HUES48 (cell line): ENCODE measurements around the gene IQCN.

Experiments used
- H3K27ac ChIP-seq: one replicate; pipeline ENCODE4 v1.7.0; 2013; ENCODE audit warnings: low read depth, low read length, inconsistent platforms
- H3K27me3 ChIP-seq: 2 replicates; pipeline ENCODE4 v1.6.1; 2013; ENCODE audit warnings: mild to moderate bottlenecking, low read length; ENCODE audit not compliant: control insufficient read depth, insufficient read depth
- H3K36me3 ChIP-seq: 2 replicates; pipeline ENCODE4 v1.6.1; 2013; ENCODE audit warnings: low read length; ENCODE audit not compliant: control insufficient read depth, insufficient read depth
- H3K4me1 ChIP-seq: 2 replicates; pipeline ENCODE4 v1.6.1; 2013; ENCODE audit warnings: mild to moderate bottlenecking, low read length; ENCODE audit not compliant: control insufficient read depth, insufficient read depth
- H3K4me3 ChIP-seq: 2 replicates; pipeline ENCODE4 v1.5.1; 2013; ENCODE audit warnings: mild to moderate bottlenecking, low read depth, low read length
- H3K9ac ChIP-seq: 2 replicates; pipeline ENCODE4 v1.6.1; 2013; ENCODE audit warnings: mild to moderate bottlenecking, low read depth, low read length, moderate library complexity
- H3K9me3 ChIP-seq: 2 replicates; pipeline ENCODE4 v1.6.1; 2013; ENCODE audit warnings: low read length; ENCODE audit not compliant: control insufficient read depth, insufficient read depth

The IQCN gene

DNA sequence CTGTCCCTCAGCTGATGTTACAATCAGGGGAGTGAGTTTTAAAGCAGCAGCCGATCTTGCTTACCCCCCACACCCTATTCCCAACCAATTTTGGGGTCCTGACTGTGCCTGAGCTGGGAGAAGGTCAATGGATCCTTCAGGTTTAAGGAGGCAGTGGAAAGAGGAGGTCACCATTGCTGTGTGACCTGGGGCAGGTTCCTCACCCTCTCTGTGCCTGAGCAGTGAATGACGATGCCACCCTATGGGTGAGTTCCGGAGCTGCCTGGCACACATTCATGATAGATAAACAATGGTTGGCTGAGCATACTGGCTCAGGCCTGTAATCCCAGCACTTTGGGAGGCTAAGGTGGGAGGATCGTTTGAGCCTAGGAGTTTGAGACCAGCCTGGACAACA is 27.5 kb upstream of the IQCN start:
- Histone ChIP-seq H3K27me3 (no peaks in the 10 kb centered on the region), H3K4me3 (no peak overlapping the region), H3K9me3 (no peaks in the 10 kb centered on the region), H3K4me1 (peaks cover 18% of the 10 kb centered on the region), H3K36me3 (peaks cover 8% of the 10 kb centered on the region), H3K9ac (no peak overlapping the region), H3K27ac (no peak overlapping the region)

DNA sequence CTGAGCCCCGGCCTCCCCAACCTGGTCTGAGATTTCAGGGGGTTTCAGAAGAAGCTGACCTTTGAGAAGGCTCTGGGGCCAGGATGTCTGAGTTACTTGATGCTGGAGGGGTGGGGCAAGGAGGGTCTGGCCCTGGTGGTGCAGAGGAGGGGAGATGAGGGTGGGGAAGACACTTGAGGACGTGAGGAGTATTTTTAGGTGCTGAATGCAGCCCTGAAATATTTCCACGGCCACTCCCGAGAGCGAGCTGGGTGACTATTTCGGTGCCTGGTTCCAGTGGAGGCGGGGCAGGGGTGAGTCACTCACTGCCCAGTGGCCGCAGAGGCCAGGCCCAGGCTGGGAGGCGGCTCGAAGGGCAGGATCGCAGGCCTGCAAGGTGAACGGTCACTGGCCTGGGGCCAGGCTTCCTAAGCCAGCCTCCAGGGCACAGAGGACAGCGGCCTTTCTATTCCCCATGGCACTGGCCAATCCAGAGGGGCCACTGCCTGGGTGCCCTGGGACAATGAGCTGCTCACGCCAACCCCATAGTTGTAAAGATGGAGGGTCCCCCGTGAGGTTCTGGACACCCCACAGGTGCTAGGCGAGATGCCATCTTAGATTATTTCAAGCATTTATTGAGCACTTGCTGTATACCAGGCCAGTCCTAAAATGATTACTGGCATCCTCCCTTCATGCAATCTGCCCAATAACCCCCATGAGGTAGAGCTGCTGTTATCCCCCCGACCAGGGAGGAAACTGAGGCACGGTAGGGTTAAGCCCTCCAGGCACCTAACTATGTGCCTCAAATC is 26.9 kb upstream of the IQCN start:
- Histone ChIP-seq H3K27ac (no peak overlapping the region), H3K9ac (no peak overlapping the region), H3K27me3 (no peaks in the 10 kb centered on the region), H3K9me3 (no peaks in the 10 kb centered on the region), H3K4me3 (no peak overlapping the region), H3K36me3 (peaks cover 3% of the 10 kb centered on the region), H3K4me1 (peaks cover 18% of the 10 kb centered on the region)

DNA sequence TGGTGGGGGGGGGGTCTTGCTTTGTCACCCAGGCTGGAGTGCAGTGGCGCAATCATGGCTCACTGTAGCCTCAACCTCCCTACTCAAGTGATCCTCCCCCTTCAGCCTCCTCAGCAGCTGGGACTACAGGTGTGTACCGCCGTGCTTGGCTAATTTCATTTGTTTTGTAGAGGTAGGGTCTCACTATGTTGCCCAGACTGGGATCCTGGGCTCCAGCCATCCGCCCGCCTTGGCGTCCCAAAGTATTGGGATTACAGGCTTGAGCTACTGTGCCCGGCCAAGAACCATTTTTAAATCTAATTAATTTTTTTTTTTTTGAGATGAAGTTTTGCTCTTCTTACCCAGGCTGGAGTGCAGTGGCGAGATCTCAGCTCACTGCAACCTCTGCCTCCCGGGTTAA is 25.4 kb upstream of the IQCN start:
- Histone ChIP-seq H3K9me3 (no peaks in the 10 kb centered on the region), H3K27ac (no peak overlapping the region), H3K4me1 (peaks cover 11% of the 10 kb centered on the region; the same call in 1 of the 2 replicates), H3K36me3 (no peaks in the 10 kb centered on the region), H3K27me3 (no peaks in the 10 kb centered on the region), H3K4me3 (no peak overlapping the region), H3K9ac (no peak overlapping the region)

DNA sequence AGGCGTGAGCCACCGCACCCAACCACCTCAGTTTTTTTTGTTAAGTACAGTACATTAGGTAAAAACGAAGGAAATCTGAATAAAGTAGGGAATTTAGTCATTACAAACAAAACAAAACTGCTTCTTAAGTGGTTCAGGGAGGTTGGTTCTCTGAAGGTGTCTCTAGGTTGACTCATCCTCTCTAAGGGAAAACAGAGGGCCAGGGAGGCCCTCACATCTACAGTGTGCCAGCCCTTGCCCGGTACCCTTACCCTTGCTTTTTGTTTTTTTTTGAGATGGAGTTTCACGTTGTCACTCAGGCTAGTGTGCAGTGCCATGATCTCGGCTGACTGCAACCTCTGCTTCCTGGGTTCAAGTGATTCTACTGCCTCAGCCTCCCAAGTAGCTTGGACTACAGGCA is 24.3 kb upstream of the IQCN start:
- Histone ChIP-seq H3K36me3 (no peaks in the 10 kb centered on the region), H3K27me3 (no peaks in the 10 kb centered on the region), H3K27ac (no peak overlapping the region), H3K9me3 (no peaks in the 10 kb centered on the region), H3K9ac (no peak overlapping the region), H3K4me3 (no peak overlapping the region), H3K4me1 (peaks cover 14% of the 10 kb centered on the region)

DNA sequence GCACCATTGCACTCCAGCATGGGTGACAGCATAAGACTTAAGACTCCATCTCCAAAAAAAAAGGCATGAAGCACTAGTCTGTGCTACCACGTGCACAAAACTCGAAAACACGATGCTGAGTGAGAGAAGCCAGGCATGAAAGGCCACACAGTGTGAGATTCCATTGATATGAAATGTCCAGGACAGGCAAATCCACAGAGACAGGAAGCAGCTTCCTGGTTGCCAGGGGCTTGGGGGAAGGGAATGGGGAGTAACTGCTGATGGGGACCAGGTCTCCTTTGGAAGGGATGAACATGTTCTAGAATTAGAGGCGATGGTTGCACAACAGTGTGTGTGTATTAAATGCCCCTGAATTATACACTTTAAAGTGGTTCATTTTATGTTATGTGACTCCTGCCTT is 23.1 kb upstream of the IQCN start:
- no peaks in the 10 kb centered on the region for H3K27me3 ChIP-seq
- H3K4me3 ChIP-seq: no peak overlapping the region
- no peaks in the 10 kb centered on the region for H3K36me3 ChIP-seq
- no peaks in the 10 kb centered on the region for H3K9me3 ChIP-seq
- no peak overlapping the region for H3K9ac ChIP-seq
- peaks cover 21% of the 10 kb centered on the region for H3K4me1 ChIP-seq
- H3K27ac ChIP-seq: no peak overlapping the region

DNA sequence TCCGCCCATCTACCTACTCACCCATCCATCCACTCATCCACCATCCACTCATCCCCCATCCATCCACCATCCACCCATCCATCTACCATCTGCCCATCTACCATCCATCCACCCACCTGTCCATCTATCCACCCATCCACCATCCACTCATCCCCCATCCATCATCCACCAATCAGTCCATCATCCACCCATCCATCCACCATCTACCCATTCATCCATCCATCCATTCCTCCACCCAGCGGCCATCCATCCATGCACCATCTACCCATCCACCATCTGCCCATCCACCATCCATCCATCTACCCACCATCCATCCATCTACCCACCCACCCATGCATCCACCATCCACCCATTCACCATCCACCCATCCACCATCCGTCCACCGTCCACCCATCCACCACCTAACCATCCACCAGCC is 20.8 kb upstream of the IQCN start:
- H3K4me1 ChIP-seq: peaks cover 30% of the 10 kb centered on the region
- no peak overlapping the region for H3K27ac ChIP-seq
- H3K9ac ChIP-seq: no peak overlapping the region
- no peaks in the 10 kb centered on the region for H3K9me3 ChIP-seq
- no peaks in the 10 kb centered on the region for H3K36me3 ChIP-seq
- H3K27me3 ChIP-seq: no peaks in the 10 kb centered on the region
- H3K4me3 ChIP-seq: no peak overlapping the region

DNA sequence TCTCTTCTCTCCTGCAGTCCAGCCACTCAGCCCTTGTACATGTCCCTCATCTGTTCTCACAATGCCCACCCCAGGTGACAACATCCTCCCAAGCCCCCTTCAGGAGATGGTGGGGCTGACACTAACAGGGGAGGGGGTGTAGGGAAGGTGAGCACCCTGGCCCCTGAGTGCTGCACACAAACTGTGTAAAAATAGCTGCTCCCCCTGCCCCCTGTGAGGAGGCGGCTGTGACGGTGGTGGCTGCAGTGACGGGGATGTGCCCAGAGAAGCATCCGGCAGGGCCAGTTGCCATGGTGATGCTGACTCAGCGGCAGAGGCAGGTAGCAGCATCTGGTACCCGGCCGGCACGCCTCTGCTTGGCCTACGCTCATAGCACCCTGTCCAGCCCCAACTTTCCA is 20.2 kb upstream of the IQCN start:
- no peaks in the 10 kb centered on the region for H3K36me3 ChIP-seq
- H3K4me1 ChIP-seq: peaks cover 33% of the 10 kb centered on the region
- no peaks in the 10 kb centered on the region for H3K27me3 ChIP-seq
- no peak overlapping the region for H3K27ac ChIP-seq
- no peak overlapping the region for H3K9ac ChIP-seq
- H3K4me3 ChIP-seq: no peak overlapping the region
- H3K9me3 ChIP-seq: no peaks in the 10 kb centered on the region

DNA sequence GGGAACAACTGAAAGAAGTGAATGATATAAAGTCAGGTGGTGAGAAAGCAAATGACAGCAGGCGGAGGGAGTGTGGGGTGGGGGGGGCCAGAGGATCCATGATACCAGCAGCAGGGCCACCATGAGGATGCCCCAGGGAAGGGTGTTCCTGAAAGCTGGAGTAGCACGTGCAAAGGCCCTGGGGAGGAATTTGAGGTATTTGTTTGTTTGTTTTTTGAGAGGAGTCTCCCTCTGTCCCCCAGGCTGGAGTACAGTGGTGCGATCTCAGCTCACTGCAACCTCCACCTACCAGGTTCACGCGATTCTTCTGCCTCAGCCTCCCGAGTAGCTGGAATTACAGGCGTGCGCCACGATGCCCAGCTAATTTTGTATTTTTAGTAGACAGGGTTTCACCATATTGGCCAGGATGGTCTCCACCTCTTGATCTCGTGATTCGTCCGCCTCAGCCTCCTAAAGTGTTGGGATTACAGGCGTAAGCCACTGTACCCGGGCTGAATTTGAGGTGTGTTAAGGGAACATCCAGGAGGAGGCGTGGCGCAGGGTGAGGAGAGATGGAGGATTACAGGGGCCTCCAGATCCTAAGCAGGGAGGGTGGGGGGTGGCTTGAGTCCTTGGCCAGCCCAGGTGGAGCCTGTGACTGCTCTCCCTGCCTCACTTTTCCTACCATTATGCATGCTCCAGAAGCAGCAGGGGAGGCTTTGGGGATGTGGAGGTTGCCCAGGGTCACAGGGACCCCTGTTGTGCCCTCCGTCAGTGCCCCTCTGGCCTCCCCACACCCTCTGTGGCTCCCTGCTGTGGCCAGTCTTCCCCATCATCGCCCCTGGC is 19.6 kb upstream of the IQCN start:
- H3K9me3 ChIP-seq: no peaks in the 10 kb centered on the region
- no peaks in the 10 kb centered on the region for H3K36me3 ChIP-seq
- peaks cover 33% of the 10 kb centered on the region for H3K4me1 ChIP-seq
- H3K27me3 ChIP-seq: no peaks in the 10 kb centered on the region
- H3K4me3 ChIP-seq: peak overlapping the region; percentile 49
- H3K27ac ChIP-seq: peak overlapping the region; percentile 80
- H3K9ac ChIP-seq: no peak overlapping the region

DNA sequence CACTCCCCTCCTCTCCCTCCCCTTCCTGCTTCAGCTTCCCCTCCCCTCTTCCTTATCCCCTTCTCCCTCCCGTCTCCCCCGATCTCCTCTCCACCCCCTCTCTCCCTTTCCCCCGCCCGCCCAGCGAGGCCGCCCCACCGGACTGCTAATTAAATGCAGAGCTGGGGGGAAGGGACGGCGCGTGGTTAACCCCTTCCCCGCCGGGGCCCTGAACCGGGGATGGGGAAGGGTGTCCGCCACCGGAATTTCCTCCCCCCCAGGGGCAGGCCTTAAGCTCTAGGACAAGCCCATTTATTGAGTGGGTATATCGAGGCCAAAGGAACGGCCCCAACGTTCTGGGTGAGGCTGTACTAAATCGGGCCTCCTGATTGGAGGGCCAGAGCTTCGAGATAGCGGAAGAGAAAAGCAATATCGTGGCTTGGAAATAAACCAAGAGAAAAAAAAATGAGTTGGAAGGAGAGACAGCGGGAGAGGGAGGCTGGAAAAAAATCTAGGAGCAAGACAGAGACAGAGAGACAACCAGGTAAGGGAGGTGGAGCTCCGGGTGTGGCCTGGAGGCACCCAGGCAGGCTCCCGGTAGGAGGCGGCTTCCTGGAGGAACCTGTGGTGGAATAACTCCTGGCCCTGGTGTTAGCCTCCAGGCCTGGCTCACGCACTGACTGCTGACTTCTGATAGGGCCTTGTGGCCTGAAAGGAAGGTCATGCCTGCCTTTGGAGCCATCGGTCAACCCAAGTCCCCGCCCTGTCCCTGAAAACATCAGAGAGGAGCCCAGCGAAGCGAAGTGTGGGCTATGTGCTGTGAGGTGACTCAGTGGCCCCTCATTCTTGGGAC is 18.8 kb upstream of the IQCN start:
- H3K27me3 ChIP-seq: no peaks in the 10 kb centered on the region
- H3K36me3 ChIP-seq: no peaks in the 10 kb centered on the region
- H3K9ac ChIP-seq: no peak overlapping the region
- peaks cover 38% of the 10 kb centered on the region for H3K4me1 ChIP-seq
- H3K27ac ChIP-seq: peak overlapping the region; percentile 98
- H3K9me3 ChIP-seq: no peaks in the 10 kb centered on the region
- H3K4me3 ChIP-seq: peak overlapping the region; percentile 70

DNA sequence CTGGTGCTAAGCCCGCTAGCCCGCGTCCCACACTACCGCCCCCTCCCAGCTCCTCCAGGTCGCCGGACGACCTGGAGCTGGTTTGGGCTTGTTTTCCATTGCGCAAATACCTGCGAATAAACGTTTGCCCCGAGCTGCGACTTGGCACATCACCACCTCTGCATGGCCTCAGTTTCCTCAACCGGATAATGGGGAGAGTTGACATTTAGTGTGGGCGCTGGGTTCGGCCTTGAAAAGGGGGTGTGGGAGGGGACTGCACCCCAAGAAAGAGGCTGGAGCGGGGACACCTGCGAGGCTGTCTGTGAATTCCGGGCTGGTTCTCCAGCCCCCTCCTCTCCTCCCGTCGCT is 18.2 kb upstream of the IQCN start:
- Histone ChIP-seq H3K9ac (peak overlapping the region; percentile 40; the same call in 1 of the 2 replicates), H3K4me3 (peak overlapping the region; percentile 70), H3K36me3 (no peaks in the 10 kb centered on the region), H3K9me3 (no peaks in the 10 kb centered on the region), H3K27ac (peak overlapping the region; percentile 98), H3K4me1 (peaks cover 38% of the 10 kb centered on the region), H3K27me3 (no peaks in the 10 kb centered on the region)
